GM19240 (cell line): Measurements from ENCODE around the gene CREBRF.
"Not testable (repeated sequence)": the region's sequence is repeated elsewhere in the genome, so short reads cannot be mapped to it uniquely, and the experiment has no call there.

Experiments
- DNase-seq: peaks from one replicate; pipeline ENCODE4 v3.0.0; 2011; ENCODE audit warnings: low spot score; ENCODE audit not compliant: insufficient read length

The CREBRF gene

GRCh38 chr5:173153842-173154241 is 97.7 kb downstream of the CREBRF start:
- no peak for DNase-seq

- not testable (repeated sequence) for DNase-seq
Observed at GRCh38 chr5:173154619-173155018, 98.5 kb downstream of the CREBRF start.

GRCh38 chr5:173155912-173156311 is 99.8 kb downstream of the CREBRF start:
- no peak for DNase-seq

- DNase-seq = no peak
Observed at GRCh38 chr5:173158366-173158765, 102.2 kb downstream of the CREBRF start.

- DNase-seq = no peak
Observed at GRCh38 chr5:173159256-173159655, 103.1 kb downstream of the CREBRF start.

GRCh38 chr5:173161148-173161547 is 105.0 kb downstream of the CREBRF start:
- DNase-seq = no peak

- no peak for DNase-seq
Observed at GRCh38 chr5:173163219-173163618, 107.1 kb downstream of the CREBRF start.

GRCh38 chr5:173165177-173166016 is 109.2 kb downstream of the CREBRF start:
- DNase-seq = no peak

- DNase-seq = no peak
Observed at GRCh38 chr5:173172166-173172565, 116.0 kb downstream of the CREBRF start.

- DNase-seq = no peak
Observed at GRCh38 chr5:173175523-173175922, 119.4 kb downstream of the CREBRF start.

- DNase-seq = no peak
Observed at GRCh38 chr5:173178369-173178910, 122.3 kb downstream of the CREBRF start.

GRCh38 chr5:173180331-173180730 is 124.2 kb downstream of the CREBRF start:
- no peak for DNase-seq

- no peak for DNase-seq
Observed at GRCh38 chr5:173187054-173187743, 131.0 kb downstream of the CREBRF start.

GRCh38 chr5:173188280-173188679 is 132.1 kb downstream of the CREBRF start:
- DNase-seq = no peak
